Measurements from ENCODE around the gene CCN5. TPM values are rescaled to one million over a fixed set of nuclear protein-coding genes. Genes with fewer than 3 reads are reported as not detected.
"Not testable (repeated sequence)": the region's sequence is repeated elsewhere in the genome, so short reads cannot be mapped to it uniquely, and the experiment has no call there.

CCN5 gene
- not detected in 2 replicates for total RNA-seq
- polyA plus RNA-seq = 0.20 TPM in 1 of 2 replicates, not detected in the other

GRCh38 chr20:44714701-44715498 lies at the start of gene CCN5:
Gene CCN5, plus strand, starts transcription at chr20:44715369. Its CDS starts 22 bp downstream, at chr20:44715391.
- Histone ChIP-seq H3K27ac (no peak within 1 kb of the TSS), H3K27me3 (no peaks in the 10 kb centered on the region), H3K4me1 (ENCODE audit: low read depth) (no peaks in the 10 kb centered on the region), H3K4me3 (no peak within 1 kb of the TSS), H3K36me3 (no peaks in the 10 kb centered on the region), H3K9me3 (ENCODE audit: low read depth) (no peaks in the 10 kb centered on the region)
- TF ChIP-seq CTCF (IDR thresholded peaks at IDR 0.05; ENCODE audit: low read depth, low read length) = no peak
- DNase-seq (ENCODE audit: low read depth in 1 of 2, low spot score in 1 of 2) = peak in 1 of 2 donors; percentile 91

GRCh38 chr20:44666066-44666465 lies 49.1 kb upstream of the CCN5 start:
- no peaks in the 10 kb centered on the region for H3K27me3 ChIP-seq
- H3K4me3 ChIP-seq = no peak overlapping the region
- H3K36me3 ChIP-seq = no peaks in the 10 kb centered on the region
- TF ChIP-seq CTCF (IDR thresholded peaks at IDR 0.05; ENCODE audit: low read depth, low read length) = no peak
- DNase-seq (ENCODE audit: low read depth in 1 of 2, low spot score in 1 of 2) = no peak
- H3K4me1 ChIP-seq (ENCODE audit: low read depth) = no peaks in the 10 kb centered on the region
- H3K27ac ChIP-seq = no peak overlapping the region
- no peaks in the 10 kb centered on the region for H3K9me3 ChIP-seq (ENCODE audit: low read depth)

GRCh38 chr20:44670851-44671250 lies 44.3 kb upstream of the CCN5 start:
- not testable (repeated sequence) for DNase-seq (ENCODE audit: low read depth in 1 of 2, low spot score in 1 of 2); H3K4me3 ChIP-seq; H3K4me1 ChIP-seq (ENCODE audit: low read depth); H3K27me3 ChIP-seq; H3K36me3 ChIP-seq; H3K27ac ChIP-seq; H3K9me3 ChIP-seq (ENCODE audit: low read depth)

GRCh38 chr20:44671541-44671940 lies 43.6 kb upstream of the CCN5 start:
- H3K4me1 ChIP-seq (ENCODE audit: low read depth); H3K36me3 ChIP-seq; H3K4me3 ChIP-seq; H3K27me3 ChIP-seq; H3K9me3 ChIP-seq (ENCODE audit: low read depth); DNase-seq (ENCODE audit: low read depth in 1 of 2, low spot score in 1 of 2); H3K27ac ChIP-seq: not testable (repeated sequence)

GRCh38 chr20:44672318-44672902 lies 42.8 kb upstream of the CCN5 start:
- H3K4me3 ChIP-seq; H3K9me3 ChIP-seq (ENCODE audit: low read depth); H3K27ac ChIP-seq; H3K4me1 ChIP-seq (ENCODE audit: low read depth); H3K27me3 ChIP-seq; H3K36me3 ChIP-seq; DNase-seq (ENCODE audit: low read depth in 1 of 2, low spot score in 1 of 2): not testable (repeated sequence)

GRCh38 chr20:44678242-44678641 lies 36.9 kb upstream of the CCN5 start:
- Histone ChIP-seq H3K4me3 (no peak overlapping the region), H3K27ac (peak overlapping the region; percentile 42)
- TF ChIP-seq CTCF (IDR thresholded peaks at IDR 0.05; ENCODE audit: low read depth, low read length) = no peak

GRCh38 chr20:44678990-44679611 lies 36.1 kb upstream of the CCN5 start:
- Histone ChIP-seq H3K27me3 (no peaks in the 10 kb centered on the region), H3K9me3 (ENCODE audit: low read depth) (no peaks in the 10 kb centered on the region), H3K4me3 (no peak overlapping the region), H3K36me3 (no peaks in the 10 kb centered on the region), H3K4me1 (ENCODE audit: low read depth) (peaks cover 9% of the 10 kb centered on the region), H3K27ac (peak overlapping the region; percentile 42)
- no peak for TF ChIP-seq CTCF (IDR thresholded peaks at IDR 0.05; ENCODE audit: low read depth, low read length)
- DNase-seq (ENCODE audit: low read depth in 1 of 2, low spot score in 1 of 2) = no peak

More at GRCh38 chr20:44678242-44678641, 36.9 kb upstream of the CCN5 start:
- no peak for DNase-seq (ENCODE audit: low read depth in 1 of 2, low spot score in 1 of 2)
- H3K9me3 ChIP-seq (ENCODE audit: low read depth) = no peaks in the 10 kb centered on the region
- no peaks in the 10 kb centered on the region for H3K27me3 ChIP-seq
- H3K4me1 ChIP-seq (ENCODE audit: low read depth) = peaks cover 9% of the 10 kb centered on the region
- H3K36me3 ChIP-seq = no peaks in the 10 kb centered on the region
